ENCODE measurements around the gene BMERB1.
"Not testable (repeated sequence)": the region's sequence is repeated elsewhere in the genome, so short reads cannot be mapped to it uniquely, and the experiment has no call there.

The BMERB1 gene

DNA sequence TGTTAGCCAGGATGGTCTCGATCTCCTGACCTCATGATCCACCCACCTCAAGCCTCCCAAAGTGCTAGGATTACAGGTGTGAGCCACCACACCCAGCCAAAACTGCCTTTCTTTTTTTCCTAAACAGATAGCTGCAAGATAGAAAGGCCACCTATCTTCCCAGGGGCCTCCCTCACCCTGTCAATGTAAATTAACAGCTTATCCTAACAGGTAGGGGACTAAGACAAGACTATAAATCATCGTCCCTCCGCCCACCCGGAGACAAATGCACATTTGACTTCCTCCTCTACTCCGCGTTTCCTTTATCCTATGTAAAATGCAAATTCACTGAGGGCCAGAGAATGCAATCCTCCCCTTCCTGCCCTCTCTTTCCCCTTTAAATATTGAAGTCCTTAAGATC, 137.2 kb downstream of the BMERB1 start:
- no peak for DNase-seq

- DNase-seq, result no peak
Observed at GRCh38 chr16:15572329-15573001, 138.1 kb downstream of the BMERB1 start.

- DNase-seq, result no peak
Observed at GRCh38 chr16:15573274-15573895, 139.0 kb downstream of the BMERB1 start.

- not testable (repeated sequence) for DNase-seq
Observed at GRCh38 chr16:15573896-15574613, 139.7 kb downstream of the BMERB1 start.

DNA sequence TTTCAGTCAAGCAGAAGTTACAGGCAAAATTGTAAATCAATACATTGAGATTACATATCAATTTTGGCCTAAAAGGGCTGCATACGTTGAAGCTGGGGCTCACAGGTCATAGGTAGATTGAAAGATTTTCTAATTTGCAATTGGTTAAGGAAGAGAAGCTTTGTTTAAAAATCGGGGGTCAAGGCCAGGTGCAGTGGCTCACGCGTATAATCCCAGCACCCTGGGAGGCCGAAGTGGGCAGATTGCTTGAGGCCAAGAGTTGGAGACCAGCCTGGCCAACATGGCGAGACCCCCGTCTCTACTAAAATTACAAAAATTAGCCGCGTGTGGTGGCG, 140.2 kb downstream of the BMERB1 start:
- no peak for DNase-seq

- DNase-seq, result no peak
Observed at GRCh38 chr16:15575293-15576049, 141.1 kb downstream of the BMERB1 start.

GRCh38 chr16:15576960-15577958, 142.9 kb downstream of the BMERB1 start:
- DNase-seq, result no peak

GRCh38 chr16:15578824-15579223, 144.4 kb downstream of the BMERB1 start:
- no peak for DNase-seq

DNA sequence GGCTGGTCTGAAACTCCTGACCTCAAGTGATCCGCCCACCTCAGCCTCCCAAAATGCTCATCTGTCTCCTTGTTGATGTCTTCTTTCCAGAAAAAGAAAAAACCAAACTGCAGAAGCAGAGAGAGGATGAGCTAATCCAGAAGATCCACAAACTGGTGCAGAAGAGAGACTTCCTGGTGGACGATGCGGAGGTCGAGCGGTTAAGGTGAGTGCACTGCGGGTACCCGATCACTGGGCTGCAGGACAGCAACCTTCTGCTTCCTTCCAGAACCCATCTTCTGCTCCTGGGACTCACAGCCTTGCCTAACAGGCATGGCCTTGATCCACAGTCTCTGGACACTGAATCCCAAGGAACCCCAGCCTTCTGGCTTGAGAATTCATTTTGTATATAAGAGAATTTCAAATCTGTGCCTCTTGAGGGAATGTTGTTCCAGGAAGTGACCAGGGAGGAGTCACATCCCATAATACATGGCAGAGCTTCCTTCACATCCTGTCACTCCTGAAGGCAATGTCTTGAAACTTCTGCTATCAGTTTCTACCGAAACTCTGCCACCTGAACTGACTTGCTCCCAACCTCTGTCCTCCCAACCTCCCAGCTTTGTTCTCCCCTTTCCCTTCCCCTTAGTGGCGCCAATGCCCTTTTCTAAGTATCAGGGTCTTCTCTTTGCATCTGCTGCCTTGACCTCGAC, 146.9 kb downstream of the BMERB1 start:
- no peak for DNase-seq

DNA sequence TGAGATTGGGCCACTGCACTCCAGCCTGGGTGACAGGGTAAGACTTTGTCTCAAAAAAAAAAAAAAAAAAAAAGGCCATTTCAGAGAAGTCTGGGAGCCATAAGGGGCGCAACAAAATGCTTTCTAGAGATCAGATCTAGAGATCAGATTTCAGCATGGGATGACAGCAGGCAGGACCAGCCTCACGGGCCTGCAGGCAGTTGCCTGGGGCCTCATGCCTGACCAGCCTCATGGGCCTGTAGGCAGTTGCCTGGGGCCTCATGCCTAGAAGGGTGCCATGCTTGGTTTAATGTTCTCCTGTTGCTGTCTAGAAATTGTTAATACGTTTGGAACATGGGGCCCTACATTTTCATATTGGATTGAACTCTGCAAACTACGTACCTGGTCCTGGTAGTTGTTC, 149.1 kb downstream of the BMERB1 start:
- no peak for DNase-seq

DNA sequence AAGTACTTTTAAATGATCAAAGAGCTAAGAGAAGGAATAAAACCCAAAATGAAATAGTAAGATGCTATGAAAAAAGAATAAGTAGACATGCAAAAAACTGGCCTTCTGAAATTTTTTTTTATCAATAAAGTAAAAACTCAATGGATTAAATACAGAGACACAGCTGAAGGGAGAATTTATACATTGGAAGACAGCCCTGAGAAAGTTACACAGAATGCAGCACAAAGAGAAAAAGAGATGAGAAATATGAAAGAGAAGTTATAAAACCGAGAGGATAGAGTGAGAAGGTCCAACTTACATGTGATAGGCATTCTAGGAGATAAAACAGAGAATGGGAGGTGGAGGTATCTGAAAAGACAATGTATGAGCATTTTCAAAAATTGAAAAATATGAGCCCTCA, 151.6 kb downstream of the BMERB1 start:
- DNase-seq, result no peak

DNA sequence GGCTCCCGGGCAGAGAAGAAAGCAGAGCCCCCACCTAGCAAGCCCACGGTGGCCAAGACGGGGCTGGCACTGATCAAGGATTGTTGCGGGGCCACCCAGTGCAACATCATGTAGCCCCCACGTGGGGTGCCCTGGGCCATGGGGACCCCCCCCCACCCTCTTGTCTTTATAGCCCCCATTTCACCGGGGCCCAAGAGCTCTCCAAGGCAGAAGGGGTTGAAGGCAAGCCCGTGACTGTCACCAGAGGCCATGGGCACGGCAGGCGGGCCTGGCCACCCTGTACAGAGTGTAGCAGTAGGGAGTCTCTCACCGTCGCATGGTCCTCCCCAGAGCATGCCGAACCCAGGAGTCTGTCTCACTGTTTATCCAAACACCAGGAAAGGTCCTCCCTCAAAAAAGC, 152.3 kb downstream of the BMERB1 start:
- no peak for DNase-seq

DNA sequence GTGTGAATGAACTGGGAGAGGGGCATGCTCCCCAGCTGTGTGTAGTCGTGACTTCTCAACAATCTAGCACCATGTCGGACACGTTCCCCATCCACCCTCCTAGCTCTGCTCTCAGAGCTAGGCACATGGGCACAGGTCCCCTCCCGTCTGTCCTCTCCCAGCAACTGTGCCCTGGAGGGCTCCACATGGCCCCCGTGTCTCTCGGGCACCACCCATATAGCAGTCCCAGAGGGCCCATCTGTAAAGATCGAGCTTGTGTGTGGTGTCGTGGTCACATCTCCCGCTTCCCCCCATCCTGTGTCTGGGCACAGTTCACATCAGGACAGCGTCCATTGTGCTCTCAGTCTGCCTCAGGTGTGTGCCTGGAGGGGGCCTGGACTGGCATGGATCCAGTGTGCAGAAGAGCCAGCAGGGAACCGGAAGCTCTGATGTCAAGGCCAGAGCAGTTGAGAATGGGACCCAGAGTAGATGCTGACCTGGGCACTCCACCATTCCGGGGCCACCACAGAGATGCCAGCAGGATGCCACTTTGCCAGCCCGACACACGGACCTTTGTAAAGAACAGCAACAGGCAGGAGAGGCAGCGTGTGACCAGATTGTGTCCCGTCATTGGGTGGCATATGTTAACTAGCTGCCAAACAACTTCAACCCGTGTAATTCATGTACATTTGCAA, 152.9 kb downstream of the BMERB1 start:
- DNase-seq, result no peak

- DNase-seq, result no peak
Observed at GRCh38 chr16:15592324-15592723, 157.9 kb downstream of the BMERB1 start.

GRCh38 chr16:15593235-15593634, 158.8 kb downstream of the BMERB1 start:
- peak in 1 of 2 donors; percentile 29 for DNase-seq

GRCh38 chr16:15594711-15595320, 160.4 kb downstream of the BMERB1 start:
- no peak for DNase-seq

DNA sequence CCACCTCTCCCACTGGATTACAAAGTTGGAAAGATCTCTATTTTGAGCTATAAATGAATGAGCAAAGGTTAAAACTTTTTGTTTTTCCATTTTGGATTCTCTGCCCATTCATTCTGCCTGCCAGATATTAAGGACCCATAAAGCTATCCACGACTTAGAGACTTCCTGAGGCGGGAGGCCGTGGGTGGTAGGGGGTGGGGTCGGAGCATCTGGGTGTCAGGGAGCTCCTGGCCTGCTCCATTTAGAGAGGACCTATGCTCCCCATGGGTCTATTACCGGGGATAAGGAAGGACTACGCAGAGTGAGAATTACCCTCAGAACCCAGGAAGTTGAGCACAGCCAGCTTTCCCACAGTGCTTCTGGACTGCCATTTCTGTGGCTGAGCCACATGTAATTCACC, 162.7 kb downstream of the BMERB1 start:
- no peak for DNase-seq

DNA sequence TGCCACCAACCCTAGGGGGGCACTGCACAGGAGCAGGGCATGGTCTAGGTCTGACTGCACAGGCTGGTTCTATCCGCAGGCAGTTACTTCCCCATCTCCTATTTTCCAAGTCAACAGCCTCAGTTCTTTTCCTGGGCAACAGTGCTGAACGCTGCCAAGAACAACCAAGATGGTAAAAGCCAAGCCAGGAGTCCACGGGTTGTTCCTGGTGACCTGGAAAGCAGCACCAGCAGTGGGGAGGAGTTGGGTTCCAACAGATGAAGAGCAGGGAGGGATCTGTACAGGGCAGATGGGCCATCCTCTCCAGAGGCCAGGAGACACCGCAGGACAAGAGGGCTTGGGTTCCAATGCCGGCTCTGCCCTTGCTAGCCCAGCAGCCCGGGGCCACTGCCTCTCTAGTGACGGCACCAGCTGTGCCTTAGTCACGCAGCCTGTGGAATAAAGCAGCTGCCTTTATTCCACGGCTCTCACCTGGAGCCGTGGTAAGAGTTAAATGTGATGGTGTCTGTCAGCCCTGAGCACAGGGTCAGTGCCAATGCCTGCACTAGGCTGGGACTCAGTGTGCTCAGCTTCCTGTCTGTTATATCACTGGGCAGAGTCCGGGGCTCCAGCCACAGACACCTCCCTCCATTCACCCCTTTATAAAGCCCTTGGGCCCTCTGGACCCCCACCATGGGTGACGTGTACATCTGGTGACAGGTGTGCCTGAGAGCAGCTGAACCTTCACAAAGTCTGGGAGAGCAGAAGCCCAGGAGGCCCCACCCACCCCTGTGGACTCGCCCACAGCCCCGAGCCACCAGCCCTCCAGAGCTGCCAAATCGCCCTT, 163.6 kb downstream of the BMERB1 start:
- DNase-seq, result no peak

GRCh38 chr16:15598648-15599190, 164.3 kb downstream of the BMERB1 start:
- no peak for DNase-seq

All from CD4-positive, alpha-beta T cell treated with Interleukin-4 for 1 hour (primary cell).